Erythroblast (primary cell): ENCODE results near the gene KHDC4.

Source experiments
- DNase-seq, 2 experiments: peaks; one replicate each; lab custom pipeline; 2025; lab: John Stamatoyannopoulos, UW
- GATA1 ChIP-seq: IDR thresholded peaks from 2 replicates; pipeline ENCODE4 v1.6.1; 2011; ENCODE audit warnings: low read depth, mild to moderate bottlenecking, control low read depth, low read length, moderate library complexity
- POLR2A ChIP-seq: IDR thresholded peaks from 2 replicates; pipeline ENCODE4 v1.6.1; 2011; ENCODE audit warnings: mild to moderate bottlenecking, low read length

The KHDC4 gene

GRCh38 chr1:155893389-155894142, 40.6 kb downstream of the KHDC4 start:
- no peak for TF ChIP-seq POLR2A
- no peak for TF ChIP-seq GATA1
- DNase-seq, result no peak

DNA sequence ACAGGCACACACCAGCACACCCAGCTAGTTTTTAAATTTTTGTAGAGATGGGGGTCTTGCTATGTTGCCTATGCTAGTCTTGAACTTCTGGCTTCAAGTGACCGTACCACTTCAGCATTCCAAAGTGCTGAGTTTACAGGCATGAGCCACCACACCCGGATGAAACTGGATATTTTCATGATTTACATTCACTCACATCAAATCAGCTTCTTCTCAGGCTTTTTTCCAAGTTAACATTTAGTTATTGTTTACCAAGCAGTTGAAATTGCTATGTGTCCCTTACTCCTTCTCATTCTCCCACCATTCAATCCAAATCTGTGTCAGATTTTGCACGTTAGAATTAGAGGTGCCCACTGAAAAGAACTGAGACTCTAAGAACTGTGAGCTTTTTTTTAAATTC, 41.4 kb downstream of the KHDC4 start:
- no peak for DNase-seq
- no peak for TF ChIP-seq POLR2A
- TF ChIP-seq GATA1, result no peak

DNA sequence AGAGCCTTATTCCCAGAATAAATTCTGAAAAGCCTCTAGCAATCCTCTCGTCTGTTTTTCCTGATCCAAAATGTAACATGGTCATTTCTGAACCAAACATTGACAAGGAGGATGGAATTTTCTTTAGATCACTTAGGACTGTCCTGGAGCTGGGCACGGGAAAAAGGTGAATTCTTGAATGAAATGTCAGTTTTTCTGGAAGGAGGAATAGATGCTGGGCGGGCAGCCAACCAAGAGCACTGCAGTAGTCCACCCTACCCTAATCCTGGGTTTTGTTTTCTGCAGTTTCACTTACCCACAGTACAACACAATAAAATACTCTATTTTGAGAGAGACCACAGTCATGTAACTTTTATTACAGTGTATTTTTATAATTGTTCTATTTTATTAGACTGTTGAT, 44.0 kb downstream of the KHDC4 start:
- no peak for DNase-seq
- TF ChIP-seq GATA1, result no peak
- TF ChIP-seq POLR2A, result no peak

DNA sequence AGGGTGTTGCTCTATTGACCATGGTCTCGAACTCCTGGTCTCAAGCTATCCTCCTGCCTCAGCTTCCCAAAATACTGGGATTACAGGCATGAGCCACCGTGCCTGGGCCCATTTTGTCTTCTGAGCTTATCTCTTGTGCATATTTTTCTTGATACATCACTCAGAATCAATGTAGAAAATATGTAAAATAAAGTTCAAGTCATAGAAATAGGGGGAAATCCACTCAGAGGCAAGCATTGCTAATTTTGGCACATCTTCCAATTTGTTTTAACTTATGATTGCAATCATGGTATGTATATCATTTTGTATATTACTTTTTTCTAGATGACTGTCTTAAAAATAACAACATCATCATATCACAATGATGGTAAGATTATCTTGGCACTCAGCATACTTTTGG, 44.6 kb downstream of the KHDC4 start:
- DNase-seq, result no peak
- TF ChIP-seq GATA1 (no peak), POLR2A (no peak)

- no peak for DNase-seq
- TF ChIP-seq POLR2A (no peak), GATA1 (no peak)
Measured at GRCh38 chr1:155888481-155888880, 45.7 kb downstream of the KHDC4 start.

DNA sequence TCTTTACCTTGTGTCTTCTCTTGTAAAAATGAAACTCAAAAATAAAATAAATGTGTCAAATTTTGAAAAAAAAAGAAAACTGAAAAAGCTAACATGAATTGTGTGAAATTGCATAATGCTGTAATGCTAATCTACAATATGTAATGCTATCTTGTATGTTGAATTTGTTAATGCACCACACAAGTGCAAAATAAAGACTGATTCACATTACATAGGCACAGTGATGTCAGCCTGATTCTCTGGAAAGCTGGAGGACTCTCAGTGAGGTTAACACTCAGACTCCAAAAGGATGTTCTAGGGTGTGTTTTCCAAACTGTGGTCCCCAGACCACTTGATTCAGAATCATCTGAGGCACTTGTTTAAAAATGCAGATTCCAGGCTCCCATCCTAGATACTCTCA, 49.2 kb downstream of the KHDC4 start:
- TF ChIP-seq GATA1, result no peak
- no peak for TF ChIP-seq POLR2A

DNA sequence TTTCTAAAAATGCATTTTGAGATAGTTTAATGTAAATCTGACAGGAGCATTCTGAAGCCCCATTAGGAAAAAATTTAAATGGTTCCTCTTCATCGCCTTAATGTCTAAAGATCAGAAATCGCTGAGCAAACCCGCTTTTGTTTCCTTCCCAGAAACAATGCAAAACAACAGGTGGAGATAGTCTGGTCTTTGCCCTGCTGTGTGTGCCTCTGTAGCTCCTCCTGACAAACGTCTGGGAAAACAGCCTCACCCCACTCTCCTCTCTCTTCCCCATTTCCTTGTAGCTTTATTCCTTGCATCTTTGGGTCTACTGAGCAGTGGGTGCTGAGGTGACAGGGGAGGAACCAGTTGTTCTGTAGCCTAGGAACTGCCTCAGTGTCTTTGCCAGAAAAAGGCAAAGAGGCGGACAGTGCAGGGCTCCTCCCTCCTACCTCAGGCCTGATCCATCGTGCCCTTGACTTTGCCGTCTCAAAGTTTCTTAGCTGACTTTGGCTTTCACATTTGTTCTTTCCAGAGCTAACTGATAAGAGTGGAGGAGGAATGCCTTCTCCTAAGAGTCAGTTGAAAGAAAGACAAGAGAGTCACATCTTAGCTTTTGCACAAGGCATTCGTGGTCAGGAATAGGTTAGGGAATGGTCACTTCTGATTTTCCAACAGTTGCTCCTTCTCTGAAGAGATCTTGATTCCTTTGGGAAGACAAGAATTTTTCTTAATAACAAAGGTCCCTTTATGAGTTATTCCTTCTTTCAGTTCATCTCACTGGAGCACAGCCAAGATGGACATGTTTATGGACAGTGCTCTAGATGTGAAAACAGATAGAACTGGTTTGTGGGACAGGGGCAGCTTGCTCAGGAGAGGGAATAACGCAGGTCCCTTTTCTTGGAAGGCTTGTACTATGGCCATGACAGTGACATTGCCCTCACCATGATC, 49.9 kb downstream of the KHDC4 start:
- no peak for DNase-seq
- TF ChIP-seq POLR2A (no peak), GATA1 (no peak)

More for the DNA sequence above, 49.2 kb downstream of the KHDC4 start:
- no peak for DNase-seq

GRCh38 chr1:155882766-155883165, 51.4 kb downstream of the KHDC4 start:
- DNase-seq, result no peak
- no peak for TF ChIP-seq POLR2A
- TF ChIP-seq GATA1, result no peak

GRCh38 chr1:155882235-155882634, 52.0 kb downstream of the KHDC4 start:
- TF ChIP-seq POLR2A, result no peak
- no peak for TF ChIP-seq GATA1
- no peak for DNase-seq

GRCh38 chr1:155880950-155881349, 53.3 kb downstream of the KHDC4 start:
- no peak for DNase-seq
- no peak for TF ChIP-seq GATA1
- TF ChIP-seq POLR2A, result no peak

GRCh38 chr1:155880251-155880650, 54.0 kb downstream of the KHDC4 start:
- DNase-seq, result no peak
- TF ChIP-seq GATA1 (no peak), POLR2A (no peak)

DNA sequence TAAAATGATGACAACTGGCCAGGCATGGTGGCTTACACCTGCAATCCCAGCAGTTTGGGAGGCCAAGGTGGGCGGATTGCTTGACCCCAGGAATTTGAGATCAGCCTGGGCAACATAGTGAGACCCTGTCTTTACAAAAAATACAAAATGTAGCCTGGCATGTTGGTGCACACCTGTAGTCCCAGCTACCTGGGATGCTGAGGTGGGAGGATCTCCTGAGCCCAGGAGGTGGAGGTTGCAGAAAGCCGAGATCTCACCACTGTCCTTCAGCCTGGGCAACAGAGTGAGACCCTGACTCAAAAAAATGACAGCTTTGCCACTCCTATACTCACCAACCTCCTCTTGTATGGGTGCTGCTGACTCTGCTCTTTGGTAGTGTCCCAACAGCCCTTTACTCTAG, 56.3 kb downstream of the KHDC4 start:
- TF ChIP-seq POLR2A (no peak), GATA1 (no peak)
- DNase-seq, result no peak

- DNase-seq, result no peak
- no peak for TF ChIP-seq POLR2A
Measured at GRCh38 chr1:155873860-155874259, 60.4 kb downstream of the KHDC4 start.

DNA sequence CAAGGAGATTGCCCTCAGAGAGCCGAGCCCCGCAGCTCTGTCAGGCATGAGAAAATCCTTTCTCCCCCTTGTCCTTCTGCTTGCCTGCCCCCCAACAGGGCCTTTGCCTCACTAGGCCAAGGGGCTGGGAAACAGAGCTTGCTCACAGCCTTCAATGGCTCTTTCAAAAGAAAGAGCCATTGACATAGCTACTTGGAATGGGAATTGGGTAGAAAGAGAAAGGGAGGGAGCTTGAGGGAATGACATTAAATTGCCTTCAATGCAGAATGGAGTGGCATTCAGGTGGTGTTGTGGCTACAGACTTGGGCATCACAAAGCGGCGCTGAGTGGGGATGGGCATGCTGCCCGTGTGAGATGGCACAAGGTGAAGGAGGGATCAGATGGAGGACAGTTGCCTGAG, 61.7 kb downstream of the KHDC4 start:
- TF ChIP-seq POLR2A (no peak), GATA1 (no peak)
- no peak for DNase-seq
